DMS 273 (cell line): Measurements from ENCODE around the gene ZNF141.
"Not testable (repeated sequence)": the region's sequence is repeated elsewhere in the genome, so short reads cannot be mapped to it uniquely, and the experiment has no call there.

ENCODE experiments used
- DNase-seq: peaks from one replicate; lab custom pipeline; 2025; ENCODE audit not compliant: unreplicated experiment; lab: John Stamatoyannopoulos, UW

ZNF141 gene

GRCh38 chr4:384311-385010 is 46.8 kb downstream of the ZNF141 start:
- no peak for DNase-seq

- no peak for DNase-seq
Measured at GRCh38 chr4:385934-386707, 48.5 kb downstream of the ZNF141 start.

- no peak for DNase-seq
Measured at GRCh38 chr4:386708-387105, 49.1 kb downstream of the ZNF141 start.

GRCh38 chr4:404006-404405 is 66.4 kb downstream of the ZNF141 start:
- DNase-seq = no peak

- DNase-seq = not testable (repeated sequence)
Measured at GRCh38 chr4:408321-408720, 70.7 kb downstream of the ZNF141 start.

GRCh38 chr4:422587-422986 is 85.0 kb downstream of the ZNF141 start:
- no peak for DNase-seq
